BJ (cell line): ENCODE results near the gene ZNF148. TPM values are rescaled to one million over a fixed set of nuclear protein-coding genes. Genes with fewer than 3 reads are reported as not detected.

Experiments used
- CTCF ChIA-PET: fragments of 350-600 bp; formaldehyde crosslinking; extraction: SDS; loops from one replicate; lab custom pipeline; 2021; ENCODE audit warnings: antibody characterized with exemption, inconsistent platforms; lab: Yijun Ruan, JAX
- POLR2A ChIA-PET: fragments of 300-600 bp; sonication (Branson Sonifier 250); formaldehyde crosslinking; extraction: SDS; loops from one replicate; lab custom pipeline; 2021; ENCODE audit warnings: antibody characterized with exemption; lab: Charles Lee
- DNase-seq: peaks from one replicate; pipeline ENCODE4 v3.0.0-alpha.2; 2011; ENCODE audit warnings: low read depth
- H3K27me3 ChIP-seq: 2 replicates; pipeline ENCODE4 v1.6.0; 2011; ENCODE audit warnings: low read length; ENCODE audit not compliant: control insufficient read depth, insufficient read depth
- H3K36me3 ChIP-seq: 2 replicates; pipeline ENCODE4 v1.5.1; 2011; ENCODE audit warnings: low read length; ENCODE audit not compliant: control insufficient read depth, insufficient read depth
- H3K4me3 ChIP-seq: 2 replicates; pipeline ENCODE4 v1.5.1; 2011; ENCODE audit warnings: low read depth, mild to moderate bottlenecking, control low read depth, low read length
- CTCF ChIP-seq: IDR thresholded peaks from 2 replicates; pipeline ENCODE4 v1.5.1; 2011; ENCODE audit warnings: low read depth, mild to moderate bottlenecking, control low read depth, inconsistent platforms, low read length, moderate library complexity; ENCODE audit not compliant: insufficient read depth
- polyA plus RNA-seq: library from polyadenylated mRNA; depleted of rRNA; stranded (reverse); fragments of >200 nt; gene quantifications from 2 replicates; pipeline ENCODE4 v1.2.3, GENCODE V29; 2011

ZNF148 gene
- polyA plus RNA-seq, 1 experiment: 18.4 TPM

- no peak for DNase-seq
- H3K27me3 ChIP-seq: no peaks in the 10 kb centered on the region
- H3K4me3 ChIP-seq: no peak overlapping the region
- ChIA-PET CTCF (interaction anchor here (1.0 kb wide), 1 partner anchor 17 kb away, joined by 3 read pairs; no protein-coding TSS in a partner anchor), POLR2A (no interaction called here)
- peaks cover 3% of the 10 kb centered on the region; the same call in 1 of the 2 replicates for H3K36me3 ChIP-seq
- no peak for TF ChIP-seq CTCF
These were observed 64.5 kb downstream of the ZNF148 start for GRCh38 chr3:125310623-125311081.

- DNase-seq: no peak
- no peak for TF ChIP-seq CTCF
- ChIA-PET POLR2A (no interaction called here), CTCF (interaction anchor here (0.6 kb wide), 1 partner anchor 14 kb away, joined by 5 read pairs; no protein-coding TSS in a partner anchor)
- Histone ChIP-seq H3K27me3 (no peaks in the 10 kb centered on the region), H3K36me3 (peaks cover 3% of the 10 kb centered on the region; the same call in 1 of the 2 replicates), H3K4me3 (no peak overlapping the region)
These were observed 65.6 kb downstream of the ZNF148 start for GRCh38 chr3:125309476-125309875.

GRCh38 chr3:125306620-125307019 is 68.5 kb downstream of the ZNF148 start:
- no peak overlapping the region for H3K4me3 ChIP-seq
- TF ChIP-seq CTCF: no peak
- H3K36me3 ChIP-seq: peaks cover 5% of the 10 kb centered on the region
- DNase-seq: no peak
- POLR2A ChIA-PET: interaction anchor here (0.5 kb wide), 1 partner anchor 16 kb away, joined by 3 read pairs; no protein-coding TSS in a partner anchor
- CTCF ChIA-PET: no interaction called here
- no peaks in the 10 kb centered on the region for H3K27me3 ChIP-seq

- DNase-seq: no peak
- Histone ChIP-seq H3K27me3 (no peaks in the 10 kb centered on the region), H3K4me3 (no peak overlapping the region), H3K36me3 (peaks cover 2% of the 10 kb centered on the region; the same call in 1 of the 2 replicates)
- ChIA-PET CTCF (no interaction called here), POLR2A (no interaction called here)
- TF ChIP-seq CTCF: no peak
These were observed 72.2 kb downstream of the ZNF148 start for GRCh38 chr3:125302932-125303331.

- Histone ChIP-seq H3K4me3 (no peak overlapping the region), H3K27me3 (no peaks in the 10 kb centered on the region), H3K36me3 (peaks cover 2% of the 10 kb centered on the region; the same call in 1 of the 2 replicates)
- CTCF ChIA-PET: no interaction called here
- TF ChIP-seq CTCF: no peak
- POLR2A ChIA-PET: no interaction called here
- DNase-seq: peak; percentile 74
These were observed 74.7 kb downstream of the ZNF148 start for GRCh38 chr3:125300416-125300815.
